CD4-positive, alpha-beta T cell treated with Interleukin-15 for 4 hours (primary cell): Measurements from ENCODE around the gene LRFN2.

Experiments used
- DNase-seq: peaks from one replicate; pipeline ENCODE4 v3.0.0-alpha.2; 2020; ENCODE audit warnings: low spot score

The LRFN2 gene

DNA sequence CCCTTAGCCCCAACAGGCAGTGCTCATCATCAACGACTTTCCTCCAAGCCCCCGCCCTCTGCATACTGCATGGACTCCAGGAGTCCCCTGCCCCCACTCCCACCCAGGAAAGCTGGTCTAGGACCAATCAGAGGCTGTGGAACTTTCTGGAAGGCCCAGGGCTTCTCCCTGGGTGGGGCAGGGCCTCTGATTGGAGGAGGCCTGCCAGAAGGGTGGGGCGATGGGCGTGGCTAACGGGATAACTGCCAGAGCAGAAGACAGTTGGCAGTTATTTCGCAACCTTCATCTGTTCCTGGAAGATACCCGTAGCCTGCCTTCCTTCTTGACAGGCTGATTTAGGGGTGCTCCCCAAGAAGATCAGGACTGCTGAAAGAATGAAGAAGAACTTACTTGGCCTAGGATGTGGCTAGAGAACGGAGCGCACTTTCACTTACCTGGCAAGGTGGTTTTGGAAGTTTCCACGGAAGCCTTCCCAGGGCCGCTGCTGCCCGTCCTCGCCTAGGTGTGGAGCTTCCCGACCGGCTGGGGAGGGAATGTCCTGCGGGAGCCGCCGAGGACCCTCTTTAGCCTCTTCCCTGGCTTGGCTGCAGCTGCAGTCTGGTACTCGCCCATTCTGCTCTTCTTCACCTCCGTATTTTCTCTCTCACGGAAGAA, 209.0 kb downstream of the LRFN2 start:
- no peak for DNase-seq

DNA sequence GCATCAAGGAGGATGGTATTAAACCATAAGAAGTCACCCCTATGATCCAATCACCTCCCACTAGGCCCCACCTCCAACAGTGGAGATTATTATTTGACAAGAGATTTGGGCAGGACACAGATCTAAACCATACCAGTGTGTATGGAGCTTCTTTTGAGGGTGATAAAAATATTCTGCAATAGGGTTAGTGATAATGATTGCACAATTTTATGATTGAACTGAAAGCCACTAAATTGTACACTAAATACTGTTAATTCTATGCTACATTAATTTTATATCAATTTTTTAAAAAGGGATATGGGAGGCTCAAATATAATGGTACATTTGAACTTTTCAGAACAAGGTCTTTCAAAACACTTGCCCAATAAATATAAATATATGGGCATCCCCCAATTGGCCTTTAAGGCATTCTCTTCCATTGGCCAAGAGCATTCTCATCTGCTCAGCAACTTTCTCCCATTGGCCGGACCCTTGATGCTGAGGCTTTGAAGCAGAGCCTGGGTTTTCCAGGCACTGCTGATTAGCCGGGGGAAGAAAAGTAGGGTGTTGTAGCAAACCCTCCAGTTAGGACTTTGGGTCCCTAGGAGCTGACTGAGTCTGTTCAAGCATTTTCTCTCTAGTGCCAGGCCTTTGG, 209.9 kb downstream of the LRFN2 start:
- DNase-seq, result no peak

DNA sequence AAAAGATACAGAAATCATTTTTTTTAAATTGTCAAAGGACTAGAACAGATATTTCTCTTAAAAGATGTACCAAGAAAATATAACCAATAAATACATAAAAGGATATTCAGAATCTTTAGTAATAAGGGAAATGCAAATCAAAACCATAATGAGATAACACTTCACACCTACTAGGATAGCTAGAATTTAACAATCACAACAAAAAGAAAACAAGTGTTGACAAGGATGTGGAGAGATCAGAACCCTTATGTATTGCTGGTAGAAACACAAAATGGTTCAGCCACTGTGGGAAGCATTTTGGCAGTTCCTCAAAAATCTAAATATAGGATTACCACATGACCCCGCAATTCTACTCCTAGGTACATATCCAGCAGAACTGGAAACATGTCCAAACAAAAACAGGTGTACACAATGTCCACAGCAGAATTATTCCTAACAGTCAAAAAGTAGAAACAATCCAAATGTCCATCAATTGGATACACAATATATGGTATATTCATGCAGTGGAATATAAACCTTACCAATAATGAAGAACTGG, 211.0 kb downstream of the LRFN2 start:
- no peak for DNase-seq

DNA sequence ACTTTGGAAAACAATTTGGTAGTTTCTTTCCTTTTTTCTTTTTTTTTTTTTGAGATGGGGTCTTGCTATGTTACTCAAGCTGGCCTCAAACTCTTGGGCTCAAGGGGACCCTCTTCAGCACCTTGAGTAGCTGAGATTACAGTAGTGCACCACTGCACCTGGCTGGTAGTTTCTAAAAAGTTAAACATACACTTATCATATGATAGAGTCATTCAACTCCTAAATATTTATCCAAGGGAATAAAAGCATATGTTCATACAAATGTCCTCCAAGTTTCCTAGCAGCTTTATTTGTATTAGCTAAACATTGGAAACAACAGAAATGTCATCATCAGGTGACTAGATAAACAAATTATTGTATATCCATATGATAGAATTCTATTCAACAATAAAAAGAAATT, 213.9 kb downstream of the LRFN2 start:
- DNase-seq, result no peak

DNA sequence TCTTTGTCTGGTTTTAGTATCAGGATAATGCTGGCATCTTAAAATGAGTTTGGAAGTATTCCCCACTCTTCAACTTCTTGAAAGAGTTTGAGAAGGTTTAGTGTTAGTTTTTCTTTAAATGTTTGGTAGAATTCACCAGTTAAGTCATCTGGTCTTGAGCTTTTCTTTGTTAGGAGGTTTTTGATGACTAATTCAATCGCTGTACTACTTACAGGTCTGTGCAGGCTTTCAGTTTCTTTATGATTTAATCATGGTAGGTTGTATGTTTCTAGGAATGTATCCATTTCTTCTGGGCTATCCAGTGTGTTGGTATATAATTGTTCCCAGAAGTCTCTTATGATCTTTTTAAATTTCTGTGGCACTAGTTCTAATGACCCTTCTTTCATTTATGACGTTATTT, 215.5 kb downstream of the LRFN2 start:
- no peak for DNase-seq

DNA sequence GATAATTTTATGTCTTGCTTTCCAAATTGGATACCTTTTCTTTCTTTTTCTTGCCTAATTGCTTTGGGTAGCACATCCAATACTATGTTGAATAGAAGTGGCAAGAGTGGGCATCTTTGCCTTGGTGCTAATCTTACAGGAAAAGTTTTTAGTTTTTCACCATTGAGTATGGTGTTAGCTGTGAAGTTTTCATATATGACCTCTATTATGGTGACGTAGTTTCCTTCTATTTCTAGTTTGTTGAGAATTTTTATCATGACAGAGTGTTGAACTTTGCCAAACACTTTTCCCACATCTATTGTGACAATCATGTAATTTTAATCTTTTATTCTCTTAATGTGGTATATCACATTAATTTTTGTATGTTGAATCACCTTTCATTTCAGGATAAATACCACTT, 216.1 kb downstream of the LRFN2 start:
- no peak for DNase-seq

DNA sequence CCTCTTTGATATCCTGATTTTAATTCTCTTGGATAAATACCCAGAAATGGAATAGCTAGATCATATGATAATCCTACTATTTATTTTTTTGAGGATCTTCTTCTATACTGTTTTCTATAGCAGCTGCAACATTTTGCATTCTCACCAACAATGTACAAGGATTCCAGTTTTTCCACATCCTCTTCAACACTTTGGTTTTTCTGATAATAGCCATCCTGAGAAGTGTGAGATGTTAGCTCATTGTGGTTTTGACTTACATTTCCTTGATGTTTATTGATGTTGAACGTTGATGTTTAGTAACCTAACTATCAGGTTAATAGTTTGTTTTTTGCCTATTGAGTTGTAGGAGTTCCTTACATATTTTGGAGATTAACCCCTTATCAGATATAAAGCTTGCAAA, 217.3 kb downstream of the LRFN2 start:
- DNase-seq, result peak; percentile 16

DNA sequence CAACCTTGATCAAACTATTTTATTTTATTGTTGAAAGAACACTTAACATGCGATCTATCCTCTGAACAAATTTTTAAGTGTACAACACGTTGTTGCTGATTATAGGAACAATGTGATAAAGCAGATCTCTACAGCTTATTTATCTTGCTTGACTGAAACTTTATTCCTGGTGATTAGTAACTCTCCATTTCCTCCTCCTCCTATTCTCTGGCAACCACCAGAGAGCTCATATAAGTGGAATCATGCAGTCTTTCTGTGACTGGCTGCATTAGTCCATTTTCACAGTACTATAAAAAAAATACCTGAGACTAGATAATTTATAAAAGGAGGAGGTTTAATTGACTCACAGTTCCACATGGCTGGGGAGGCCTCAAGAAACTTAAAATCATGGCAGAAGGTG, 218.1 kb downstream of the LRFN2 start:
- no peak for DNase-seq

DNA sequence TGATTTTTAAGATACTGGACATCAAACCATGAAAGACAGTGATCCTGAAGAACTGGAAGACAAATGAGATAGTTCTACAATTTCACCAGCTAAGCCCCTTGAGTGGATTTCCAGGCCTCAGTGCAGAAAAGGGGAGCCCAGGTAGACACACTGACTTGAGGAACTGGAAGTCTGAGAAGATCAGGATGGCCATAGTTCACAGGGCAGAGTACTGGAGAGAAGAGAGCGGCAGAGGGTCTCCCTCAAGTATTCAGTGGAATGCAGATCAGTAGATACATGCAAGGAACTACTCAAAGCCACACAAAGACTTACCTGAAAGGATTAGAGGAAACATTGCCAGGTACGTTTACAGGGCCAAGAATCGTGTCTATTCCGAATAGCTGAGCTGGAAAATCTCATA, 224.3 kb downstream of the LRFN2 start:
- no peak for DNase-seq

DNA sequence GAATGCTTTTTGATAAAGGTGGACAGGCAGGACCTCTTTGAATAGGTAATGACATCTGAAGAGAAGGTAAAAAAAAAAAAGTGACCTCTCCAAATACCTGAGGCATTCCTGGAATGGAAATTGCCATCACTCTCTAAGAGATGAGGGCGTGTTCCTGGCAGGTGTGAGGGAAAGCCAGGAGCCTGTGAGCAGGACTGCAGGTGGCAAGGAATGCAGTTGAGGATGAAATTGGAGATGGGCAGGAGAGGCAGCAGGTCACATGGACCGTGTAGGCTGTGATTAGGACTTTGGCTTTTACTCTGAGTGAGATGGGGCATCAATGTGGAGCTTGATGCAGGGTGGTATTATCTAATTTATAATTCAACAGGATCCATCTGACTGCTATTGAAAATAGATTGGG, 227.4 kb downstream of the LRFN2 start:
- DNase-seq, result no peak

DNA sequence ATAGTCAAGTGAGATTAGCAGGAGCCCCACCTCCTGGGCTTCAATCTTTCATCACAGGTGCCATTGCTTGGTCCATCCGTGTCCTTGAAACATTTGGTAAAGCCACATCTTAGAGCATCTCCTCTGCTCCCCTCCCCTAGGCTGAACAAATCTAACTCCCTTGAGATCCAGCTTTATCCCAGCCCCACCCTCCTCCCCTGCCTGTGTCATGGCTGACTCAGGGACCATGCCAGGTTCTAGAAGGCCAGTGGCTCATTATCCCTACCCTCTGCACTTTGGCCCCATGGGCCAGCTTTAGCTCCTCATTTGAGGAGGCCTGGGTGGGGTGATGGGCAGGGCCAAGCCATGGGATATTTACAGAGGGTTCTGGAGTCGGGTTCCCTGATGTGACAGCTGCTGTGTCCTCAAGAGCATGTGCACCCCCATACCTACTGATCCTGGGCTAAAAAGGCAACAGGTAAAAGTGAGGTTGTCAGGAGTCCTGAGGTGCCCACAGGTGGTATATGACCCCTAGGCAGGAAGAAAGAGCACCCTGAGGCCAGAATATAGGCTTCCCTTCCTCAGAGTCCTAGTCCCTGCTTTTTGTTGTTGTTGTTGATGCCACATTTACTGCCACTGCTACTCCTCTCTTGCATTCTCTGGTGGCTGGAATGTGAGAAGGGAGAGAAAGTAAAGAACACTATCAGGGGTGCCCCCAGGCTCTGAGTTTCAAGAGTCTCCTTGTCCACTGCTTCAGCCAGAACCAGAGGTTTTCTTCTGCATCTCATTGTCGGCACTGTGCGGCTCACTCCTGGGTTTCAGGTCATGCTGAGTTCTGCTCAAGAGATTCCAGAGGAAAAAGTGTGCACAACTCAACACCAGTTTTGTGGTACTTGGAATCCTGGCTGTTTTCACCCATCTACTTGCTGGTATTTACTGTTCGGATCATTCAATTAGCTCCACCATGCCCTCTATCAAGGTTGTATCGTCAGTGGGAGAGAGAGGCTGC, 228.4 kb downstream of the LRFN2 start:
- DNase-seq, result no peak

DNA sequence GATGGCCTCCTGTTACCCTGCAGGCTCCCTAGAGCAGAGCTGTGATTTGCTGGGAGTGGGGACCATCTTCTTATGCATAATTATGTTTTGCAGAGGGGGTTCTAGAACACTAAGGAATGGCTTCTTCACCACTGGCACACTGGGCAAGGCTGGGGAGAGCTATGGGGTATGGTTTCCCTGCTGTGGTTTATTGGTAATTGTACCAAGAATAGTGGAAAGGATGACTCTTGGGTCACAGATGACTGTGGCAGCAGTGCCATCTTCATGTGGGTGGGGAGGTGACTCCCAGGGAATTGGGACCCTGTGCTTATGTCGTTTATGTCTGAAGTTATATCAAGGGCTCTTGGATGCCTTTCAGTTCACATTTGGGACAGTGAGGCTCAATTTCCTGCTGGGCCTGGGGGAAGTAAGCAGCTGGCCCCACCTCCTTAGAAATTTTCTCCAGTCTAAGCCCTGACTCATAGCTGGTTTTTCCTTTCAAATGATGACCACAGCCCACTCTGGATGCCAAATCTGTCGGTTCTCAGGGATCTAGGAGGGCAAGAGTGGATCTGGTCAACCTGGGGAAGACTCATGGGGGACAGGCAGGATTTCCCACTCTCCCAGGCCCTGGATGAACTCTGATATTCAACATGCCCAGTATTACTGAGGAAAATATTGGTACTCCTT, 230.8 kb downstream of the LRFN2 start:
- DNase-seq, result no peak

DNA sequence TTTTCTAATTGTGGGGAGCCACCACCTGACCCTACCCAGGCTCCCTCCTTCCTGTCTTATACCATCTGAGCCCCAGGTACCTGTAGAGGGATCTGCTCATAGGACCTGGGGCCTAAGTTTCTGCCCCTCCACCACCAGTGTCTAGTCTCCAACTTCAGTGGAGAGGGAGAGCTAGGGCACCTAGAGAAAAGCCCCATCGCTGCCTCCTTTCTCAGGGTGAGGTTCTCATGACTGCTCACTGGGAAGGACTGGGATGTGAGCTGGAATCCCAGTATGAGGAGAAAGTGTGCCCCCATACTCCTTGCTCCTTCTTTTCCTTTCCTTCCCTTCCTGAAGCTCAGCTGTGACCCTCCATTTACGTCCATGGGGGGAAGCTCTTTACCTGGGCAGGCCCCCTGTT, 231.6 kb downstream of the LRFN2 start:
- no peak for DNase-seq

DNA sequence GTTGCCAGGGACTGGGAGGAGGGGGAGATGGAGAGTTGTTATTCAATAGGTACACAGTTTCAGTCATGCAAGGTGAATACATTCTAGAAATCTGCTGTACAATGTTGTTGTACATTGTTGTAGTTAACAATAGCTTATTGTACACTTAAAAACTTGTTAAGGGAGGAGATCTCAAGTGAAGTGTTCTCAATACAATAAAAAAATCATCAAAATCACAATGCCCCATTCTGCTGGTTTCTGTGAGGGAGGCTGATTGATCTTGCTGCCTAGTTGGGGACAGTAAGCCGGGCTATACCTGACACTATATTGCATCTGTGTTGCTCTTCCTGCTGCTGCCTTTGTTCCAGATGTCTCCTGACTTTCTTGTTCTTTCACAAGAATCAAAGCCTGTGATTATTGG, 232.1 kb downstream of the LRFN2 start:
- DNase-seq, result no peak

DNA sequence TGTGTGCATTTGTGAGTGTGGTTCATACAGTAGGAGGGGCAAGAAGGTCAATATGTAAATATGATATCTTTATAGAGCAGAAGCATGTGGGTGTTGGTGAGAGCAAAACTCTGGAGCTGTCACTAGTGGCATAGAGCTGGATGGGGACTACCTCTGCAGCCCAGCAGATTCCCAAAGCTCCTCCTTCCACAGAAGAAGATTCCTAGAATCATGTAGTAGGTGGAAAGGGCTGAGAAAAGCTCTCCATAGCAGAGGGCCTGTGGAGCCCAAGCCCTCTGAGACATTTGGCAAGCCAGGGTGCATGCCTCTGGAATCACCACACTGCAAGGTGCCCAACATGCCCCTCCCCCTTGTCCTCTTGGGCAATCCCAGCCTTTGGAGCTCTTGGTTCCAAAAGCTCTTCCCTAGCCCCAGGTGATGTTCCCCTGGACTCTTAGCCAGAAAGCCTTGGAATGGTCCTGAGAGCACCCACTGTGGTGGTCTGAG, 233.2 kb downstream of the LRFN2 start:
- no peak for DNase-seq

DNA sequence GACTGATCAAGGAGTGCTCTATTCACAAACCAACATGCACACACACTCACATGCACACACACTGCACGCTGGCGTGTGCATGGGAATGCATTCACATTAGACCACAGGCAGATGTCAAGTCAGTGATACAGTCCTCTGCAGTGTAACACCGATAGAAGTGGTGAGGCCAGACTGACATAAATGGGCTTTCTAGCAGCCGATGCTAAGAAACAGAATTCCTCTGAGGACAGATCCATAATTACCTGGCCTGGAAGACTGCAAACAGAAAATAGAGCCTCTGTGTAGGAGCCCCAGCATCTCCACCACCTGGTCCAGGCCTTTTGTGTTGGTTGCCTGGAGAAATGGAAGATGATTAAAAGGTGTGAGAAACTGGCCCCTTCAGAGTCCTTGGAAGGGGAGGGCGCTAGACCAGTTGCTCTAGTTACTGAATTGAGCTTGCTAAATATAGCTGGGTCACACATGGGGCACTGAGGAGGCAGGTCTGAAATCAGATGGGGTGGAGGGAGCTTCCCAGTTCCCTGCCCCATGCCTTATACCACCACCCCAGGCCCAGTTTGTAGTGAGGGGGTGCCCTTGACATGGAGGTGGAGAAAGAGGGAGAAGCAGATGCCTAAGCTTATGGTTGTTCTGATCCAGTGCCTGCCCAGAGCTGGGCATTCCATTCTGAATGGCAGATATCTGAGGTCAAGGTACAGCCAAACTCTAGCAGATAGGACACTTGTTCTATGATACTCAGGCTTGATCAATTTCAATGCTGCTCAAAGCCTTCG, 233.8 kb downstream of the LRFN2 start:
- no peak for DNase-seq

DNA sequence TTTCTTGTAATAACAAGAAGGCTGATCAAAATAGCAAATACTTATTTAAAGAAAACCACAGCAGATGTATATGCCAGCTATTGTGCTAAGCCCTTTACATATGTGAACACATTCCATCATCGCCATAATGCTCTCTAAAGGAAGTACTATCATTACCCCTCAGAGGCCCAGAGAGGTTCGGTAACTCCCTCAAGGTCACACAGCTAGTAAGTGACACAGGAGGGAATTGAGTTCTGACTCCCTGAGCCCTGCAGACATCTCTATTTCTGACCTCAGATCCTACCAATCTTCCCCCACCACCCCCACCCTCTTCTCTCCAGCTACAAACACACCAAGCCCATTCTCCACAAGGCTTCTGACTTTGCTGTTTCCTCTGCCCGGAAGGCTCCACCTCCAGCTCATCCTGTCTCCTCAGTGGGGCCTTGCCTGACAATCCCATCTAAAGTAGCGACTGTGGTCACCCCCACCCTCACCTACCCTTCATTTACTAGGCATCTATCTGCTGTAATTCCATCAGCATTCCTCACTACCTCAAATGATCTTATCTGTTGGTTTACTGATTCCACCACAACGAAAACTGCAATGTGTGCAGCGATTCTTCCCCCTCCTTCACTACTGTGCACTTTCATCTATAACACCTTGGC, 234.5 kb downstream of the LRFN2 start:
- DNase-seq, result no peak

DNA sequence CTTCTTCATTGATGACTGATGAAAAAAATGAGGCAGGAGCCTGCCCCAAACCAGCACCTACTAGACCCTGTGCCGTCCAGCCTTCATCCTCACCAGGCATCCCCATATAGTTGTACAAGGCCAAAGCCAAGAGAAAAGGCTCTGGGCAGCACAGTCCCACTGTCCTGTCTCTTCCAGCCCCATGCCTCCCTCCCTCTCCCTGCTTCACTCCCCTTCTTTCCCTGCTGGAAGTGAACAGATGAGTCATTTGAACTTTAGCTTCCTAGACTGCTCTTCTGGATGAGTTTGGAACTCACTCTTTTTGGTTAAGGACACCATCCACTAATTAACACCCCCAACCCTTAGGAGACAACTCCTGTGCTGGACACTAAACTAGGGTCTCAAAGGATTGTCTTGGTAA, 235.2 kb downstream of the LRFN2 start:
- DNase-seq, result no peak

DNA sequence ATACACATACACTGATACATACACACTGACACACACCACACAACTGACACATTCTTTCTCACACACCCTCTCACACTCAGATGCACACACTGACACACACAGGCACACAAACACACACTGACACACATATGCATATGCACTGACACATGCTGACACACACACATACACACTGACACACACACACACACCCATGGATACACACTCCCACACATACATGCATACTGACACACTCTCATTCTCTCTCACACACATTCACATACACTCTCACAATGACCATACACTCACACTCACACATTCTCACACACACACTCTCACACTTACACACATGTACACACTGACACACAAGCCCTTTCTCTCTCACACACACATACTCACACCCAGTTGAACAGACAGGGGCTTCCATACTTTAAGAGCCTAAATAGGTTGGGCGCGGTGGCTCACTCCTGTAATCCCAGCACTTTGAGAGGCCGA, 236.4 kb downstream of the LRFN2 start:
- no peak for DNase-seq

DNA sequence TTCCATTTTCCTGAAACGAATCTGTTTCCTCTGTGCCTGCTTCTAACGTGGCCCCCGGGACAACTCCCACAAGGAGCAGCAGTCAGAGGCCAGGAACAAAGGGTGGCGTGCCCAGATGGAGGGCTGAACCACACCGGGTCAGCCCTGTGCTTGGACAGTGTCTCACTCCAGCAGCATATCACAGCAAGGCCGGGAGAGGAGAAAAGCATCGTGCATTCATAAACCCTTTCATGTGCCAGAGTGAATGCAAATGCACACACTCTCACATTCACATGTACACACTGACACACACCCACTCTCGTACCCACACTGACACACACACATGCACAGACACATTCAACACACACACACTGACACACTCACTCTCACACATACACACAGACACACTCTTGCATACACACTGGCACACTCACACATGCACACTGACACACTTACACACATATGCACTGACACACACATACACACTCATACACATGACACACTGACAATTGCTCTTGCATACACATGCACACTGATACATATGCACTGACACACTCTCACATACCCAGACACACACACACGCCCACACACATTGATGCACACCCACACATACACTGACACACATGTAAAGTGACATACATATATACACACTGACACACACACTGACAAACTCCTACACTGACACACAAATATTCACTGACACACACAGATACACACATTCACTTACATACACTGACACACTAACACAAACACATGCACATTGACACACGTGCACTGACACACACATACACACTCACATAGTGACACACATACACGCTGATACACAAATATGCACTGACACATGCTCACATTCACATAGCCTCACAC, 237.0 kb downstream of the LRFN2 start:
- no peak for DNase-seq
